Astrocyte of the hippocampus (primary cell): Measurements from ENCODE around the gene ZBTB40.

Experiments used
- DNase-seq: peaks from one replicate; pipeline ENCODE4 v3.0.0; 2011; ENCODE audit warnings: low read depth, low spot score

ZBTB40 gene

DNA sequence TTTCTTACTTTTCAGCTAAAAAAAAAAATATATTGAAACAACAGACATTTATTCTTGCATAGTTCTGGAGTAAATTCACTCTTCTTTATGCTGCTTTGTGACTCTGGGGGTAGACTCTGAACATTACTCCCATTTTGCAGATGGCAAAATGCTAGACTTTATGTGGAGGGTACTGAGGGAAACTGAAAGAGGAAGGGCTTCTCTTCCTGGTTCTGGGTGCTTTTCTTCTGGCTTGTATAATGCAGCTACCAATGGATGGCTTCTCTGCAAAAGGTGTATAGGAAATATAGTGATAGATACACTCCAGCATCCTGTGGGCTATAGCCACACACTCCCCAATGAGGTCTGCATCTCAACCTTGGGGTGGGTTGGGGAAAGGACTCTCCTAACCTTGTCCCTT lies 19.7 kb upstream of the ZBTB40 start:
- DNase-seq: no peak

DNA sequence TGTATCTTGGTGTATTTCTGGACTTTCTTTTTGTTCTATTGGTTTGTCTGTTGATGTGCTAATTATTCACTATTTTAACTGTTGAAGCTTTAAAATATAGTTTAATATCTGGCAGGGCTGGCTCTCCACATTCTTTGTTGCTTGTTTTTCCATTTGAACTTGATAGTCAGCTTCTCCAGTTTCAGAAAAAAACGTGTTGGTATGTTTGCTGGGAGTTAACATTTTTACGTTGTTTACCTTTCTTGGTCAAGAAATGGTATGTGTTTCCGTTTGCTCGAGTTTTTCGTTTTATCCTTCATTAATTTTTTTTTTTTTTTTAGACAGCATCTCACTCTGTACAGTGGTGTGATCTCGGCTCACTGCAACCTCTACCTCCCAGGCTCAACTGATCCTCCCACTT lies 16.9 kb upstream of the ZBTB40 start:
- no peak for DNase-seq

DNA sequence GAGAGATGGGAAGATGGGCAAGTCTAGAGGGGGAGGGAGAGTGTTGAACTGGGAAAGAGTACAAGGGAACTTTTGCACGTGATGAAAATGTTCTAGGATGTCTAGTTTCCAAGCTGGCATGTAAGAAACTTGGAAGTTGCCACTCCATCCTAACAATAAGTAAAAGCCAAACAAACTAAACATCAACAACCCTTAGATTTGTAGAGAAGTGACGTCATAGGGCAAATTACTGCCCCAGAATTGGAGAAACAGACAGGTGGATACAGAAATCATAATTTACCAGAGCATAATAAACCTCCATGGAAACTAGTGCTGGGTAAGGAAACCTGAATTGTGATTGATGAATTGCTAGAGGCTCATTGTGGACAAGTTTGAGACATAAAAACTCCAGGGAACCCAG lies 14.7 kb upstream of the ZBTB40 start:
- DNase-seq: no peak

DNA sequence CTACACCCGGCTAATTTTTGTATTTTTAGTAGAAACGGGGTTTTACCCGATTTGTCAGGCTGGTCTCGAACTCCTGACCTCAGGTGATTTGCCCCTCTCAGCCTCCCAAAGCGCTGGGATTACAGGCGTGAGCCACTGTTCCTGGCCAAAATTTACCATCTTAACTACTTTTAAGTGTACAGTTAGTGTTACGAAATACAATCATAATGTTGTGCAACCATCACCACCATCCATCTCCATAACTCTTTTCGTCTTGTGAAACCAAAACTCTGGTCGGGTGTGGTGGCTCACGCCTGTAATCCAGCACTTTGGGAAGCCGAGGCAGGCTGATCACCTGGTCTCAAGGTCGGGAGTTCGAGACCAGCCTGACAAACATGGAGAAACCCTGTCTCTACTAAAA lies 14.1 kb upstream of the ZBTB40 start:
- no peak for DNase-seq

DNA sequence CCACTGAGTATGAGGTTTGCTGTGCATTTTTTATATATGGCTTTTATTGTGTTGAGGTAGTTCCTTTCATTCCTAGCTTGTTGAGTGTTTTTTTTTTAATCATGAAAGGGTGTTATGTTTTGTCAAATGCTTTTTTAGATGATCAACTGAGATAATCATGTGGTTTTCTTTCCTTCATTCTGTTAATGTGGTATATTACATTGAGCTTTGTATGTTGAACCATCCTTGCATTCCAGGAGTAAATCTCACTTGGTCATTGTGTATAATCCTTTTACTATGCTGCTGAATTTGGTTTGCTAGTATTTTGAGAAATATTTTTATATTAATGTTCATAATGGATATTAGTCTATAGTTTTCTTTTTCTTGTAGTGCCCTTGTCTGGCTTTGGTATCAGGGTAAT lies 11.1 kb upstream of the ZBTB40 start:
- DNase-seq: no peak

DNA sequence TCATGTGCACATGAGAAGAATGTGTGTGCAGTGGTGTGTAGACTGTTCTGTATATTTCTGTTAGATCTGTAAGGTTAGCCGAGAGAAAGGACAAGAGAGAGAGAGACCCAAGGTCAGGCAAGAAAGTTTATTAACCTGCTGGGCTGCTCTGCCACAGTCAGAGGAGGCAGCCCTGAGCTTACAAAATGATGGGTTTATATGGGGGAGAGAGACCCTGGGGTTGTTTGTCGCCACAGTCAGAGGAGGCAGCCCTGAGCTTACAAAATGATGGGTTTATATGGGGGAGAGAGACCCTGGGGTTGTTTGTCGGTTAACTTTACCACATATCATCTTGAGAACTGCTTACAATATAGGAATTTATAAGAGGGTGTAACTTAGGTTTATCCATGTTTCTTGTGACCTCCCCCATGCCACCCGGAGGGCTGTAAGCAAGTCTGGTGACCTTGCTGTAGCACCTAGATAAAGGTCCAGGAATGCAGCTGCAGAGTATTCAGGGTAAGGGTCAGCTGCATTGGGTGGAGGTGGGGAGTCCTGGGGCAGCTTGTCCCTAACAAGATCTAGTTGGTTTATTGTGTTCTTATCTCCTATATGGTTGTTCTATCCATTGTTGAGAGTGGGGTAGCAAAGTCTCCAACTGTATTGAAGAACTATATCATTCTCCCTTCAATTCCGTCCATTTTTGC lies 9.3 kb upstream of the ZBTB40 start:
- DNase-seq: no peak

DNA sequence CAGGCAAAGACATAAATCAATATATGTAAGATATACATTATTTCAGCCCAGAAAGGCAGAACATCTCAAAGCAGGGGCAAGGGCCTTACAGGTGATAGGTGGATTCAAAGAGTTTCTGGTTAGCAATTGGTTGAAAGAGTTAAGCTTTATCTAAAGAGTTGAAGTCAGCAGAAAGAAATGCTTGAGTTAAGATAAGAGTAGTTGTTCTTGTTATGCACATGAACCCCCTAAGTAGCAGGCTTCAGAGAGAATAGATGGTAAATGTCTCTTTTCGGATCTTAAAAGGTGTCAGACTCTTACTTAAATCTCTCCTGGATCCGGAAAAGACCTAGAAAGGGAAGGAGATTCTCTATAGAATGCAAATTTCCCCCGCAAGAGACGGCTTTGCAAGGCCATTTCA lies 8.3 kb upstream of the ZBTB40 start:
- no peak for DNase-seq

DNA sequence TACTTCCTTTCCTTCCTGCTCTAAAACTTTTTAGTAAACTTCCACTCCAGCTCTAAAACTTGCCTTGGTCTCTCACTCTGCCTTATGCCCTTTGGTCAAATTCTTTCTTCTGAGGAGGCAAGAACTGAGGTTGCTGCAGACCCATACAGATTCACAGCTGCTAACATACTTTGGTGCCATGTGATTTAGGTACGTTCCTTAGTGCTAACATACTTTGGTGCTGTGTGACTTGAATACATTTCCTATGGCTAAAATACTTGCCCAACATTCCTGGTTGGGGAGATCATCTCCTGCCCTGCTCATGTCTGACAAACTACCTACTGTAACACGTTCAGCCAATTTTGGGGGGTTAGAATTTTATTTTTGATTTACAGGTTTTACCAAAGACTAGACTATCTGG lies 6.8 kb upstream of the ZBTB40 start:
- no peak for DNase-seq

DNA sequence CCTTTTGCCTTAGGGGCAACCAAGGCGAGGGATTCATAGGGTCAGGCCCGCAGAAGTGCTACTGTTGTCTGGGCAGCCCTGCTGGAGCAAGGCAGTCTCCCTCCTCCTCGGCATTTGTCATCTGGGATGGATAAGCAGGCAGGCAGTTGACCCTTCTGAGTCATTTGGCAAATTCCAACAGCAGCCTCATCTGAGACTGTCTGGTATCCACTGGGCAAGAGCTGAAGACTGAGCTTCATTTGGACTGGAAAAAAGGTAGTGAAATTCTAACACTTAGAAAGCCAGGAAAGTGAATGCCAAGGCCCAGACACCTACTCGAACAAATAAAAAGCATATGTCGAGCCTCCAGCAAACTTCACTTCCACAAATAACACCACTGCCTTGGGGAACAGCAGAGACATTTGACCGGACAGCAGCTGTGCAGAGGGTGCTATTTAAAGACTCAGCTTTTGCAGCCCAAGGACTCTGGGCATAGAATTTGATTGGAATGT lies 4.0 kb upstream of the ZBTB40 start:
- DNase-seq: peak; percentile 56

DNA sequence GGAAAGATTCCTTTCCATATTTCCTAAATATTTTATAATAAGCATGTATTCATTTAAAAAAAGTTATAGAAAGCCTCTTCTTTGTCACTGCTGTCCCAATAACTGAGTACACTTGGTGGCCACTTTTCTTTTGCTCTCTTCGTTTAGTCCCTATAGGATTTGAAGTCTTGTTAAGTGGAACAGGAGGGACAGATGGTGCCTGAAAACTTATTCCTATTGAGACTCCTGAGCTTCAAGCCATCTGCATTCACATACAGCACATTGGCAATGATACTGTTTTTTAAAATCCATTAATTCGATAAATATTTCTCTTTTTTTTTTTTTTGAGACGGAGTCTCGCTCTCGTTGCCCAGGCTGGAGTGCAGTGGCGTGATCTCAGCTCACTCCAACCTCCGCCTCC lies 2.0 kb upstream of the ZBTB40 start:
- DNase-seq: no peak

DNA sequence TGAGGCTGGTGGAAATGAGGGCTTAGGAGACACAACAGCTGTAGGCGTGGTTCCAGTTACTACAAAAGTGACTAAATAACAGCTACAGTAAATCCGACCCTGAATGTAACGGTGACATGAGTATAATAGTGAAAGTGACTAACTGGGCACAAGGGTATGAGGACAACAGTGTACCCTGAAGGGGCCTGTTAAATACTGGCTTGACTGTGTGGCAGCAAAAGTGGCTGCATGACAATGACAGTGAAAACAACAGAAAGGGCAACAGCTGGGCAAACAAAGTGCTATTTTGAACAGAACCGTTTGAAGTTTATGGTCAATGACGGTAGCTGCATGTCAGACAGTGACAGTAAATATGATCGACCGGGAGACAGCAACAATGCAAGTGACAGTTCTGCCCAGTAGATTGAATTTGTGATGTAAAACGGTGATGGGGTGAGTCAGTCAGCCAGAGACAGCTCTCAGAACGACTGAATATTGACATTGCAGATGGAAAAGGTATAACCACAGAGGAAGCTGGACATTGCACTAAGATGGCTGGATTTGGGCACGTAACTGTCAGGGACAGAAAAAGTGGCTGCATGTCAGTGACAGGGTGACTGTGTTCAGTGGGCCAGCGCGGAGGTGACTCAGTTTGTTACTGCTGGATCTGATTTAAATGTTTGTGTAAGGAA lies 1.2 kb upstream of the ZBTB40 start:
- no peak for DNase-seq

DNA sequence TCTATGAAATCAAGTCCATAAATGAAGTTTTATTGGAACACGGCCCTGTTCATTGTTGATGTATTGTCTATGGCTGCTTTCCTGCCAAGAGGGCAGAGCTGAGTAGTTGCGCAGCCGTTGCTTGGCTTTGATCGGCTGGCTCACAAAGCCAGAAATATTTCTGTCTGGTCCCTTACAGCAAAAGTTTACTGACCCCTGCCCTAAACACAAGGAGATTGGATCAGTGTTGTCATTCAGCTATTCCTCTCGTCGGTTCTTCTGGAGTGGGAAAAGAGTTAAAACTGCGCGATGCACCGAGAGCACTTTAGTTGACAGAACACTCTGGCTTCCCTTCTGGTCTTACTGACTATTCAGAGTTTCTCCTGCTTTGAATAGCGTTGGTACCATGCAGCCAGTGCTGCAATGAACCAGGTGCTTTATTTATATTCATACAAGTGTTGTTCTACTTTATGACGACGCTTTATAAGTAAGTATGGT lies 868 bp downstream of the ZBTB40 start:
- peak; percentile 71 for DNase-seq

DNA sequence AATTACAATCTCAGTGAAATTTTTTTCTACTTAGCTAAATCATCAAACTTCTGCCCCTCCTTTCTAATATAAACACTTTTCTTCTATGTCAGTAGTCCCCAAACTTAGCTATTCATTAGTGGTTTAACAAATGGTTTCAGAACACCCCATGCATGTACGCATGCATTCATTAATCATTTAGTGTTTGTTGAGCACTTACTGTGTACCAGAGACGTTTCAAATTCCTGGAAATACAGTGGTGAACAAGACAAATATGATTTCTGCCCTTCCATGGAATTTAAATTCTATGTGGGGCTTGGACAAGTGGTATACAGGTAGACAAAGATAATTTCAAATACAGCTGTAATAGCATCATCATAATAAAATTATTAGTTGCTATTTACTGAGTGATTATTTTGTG lies 1.5 kb downstream of the ZBTB40 start:
- no peak for DNase-seq

DNA sequence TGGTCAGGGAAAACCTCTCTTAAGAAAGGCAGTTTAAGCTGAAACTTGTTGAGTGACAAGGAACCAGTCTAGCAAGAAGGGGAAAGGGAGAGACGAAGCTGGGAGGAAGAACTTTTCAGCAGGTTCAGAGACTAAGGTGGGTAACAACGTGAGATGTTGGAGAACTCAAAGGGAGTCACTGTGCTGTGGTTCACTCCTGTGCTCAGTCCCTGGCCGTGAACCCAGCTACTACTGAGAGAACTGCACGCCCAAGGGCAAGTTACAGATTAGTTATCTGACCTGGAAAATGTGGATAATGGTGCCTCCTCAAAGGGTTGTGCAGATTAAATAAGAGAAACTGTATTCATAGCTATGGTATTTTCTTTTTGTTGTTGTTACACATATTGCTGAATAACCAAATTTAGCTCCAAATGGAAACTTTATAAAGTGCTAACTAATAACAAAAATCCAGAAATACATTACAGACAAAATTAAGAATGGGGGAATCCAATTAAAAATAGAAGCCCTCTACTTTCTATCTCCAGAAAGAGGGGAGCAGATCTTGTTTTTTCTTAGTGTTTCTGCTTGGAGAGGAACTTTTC lies 2.9 kb downstream of the ZBTB40 start:
- DNase-seq: no peak

DNA sequence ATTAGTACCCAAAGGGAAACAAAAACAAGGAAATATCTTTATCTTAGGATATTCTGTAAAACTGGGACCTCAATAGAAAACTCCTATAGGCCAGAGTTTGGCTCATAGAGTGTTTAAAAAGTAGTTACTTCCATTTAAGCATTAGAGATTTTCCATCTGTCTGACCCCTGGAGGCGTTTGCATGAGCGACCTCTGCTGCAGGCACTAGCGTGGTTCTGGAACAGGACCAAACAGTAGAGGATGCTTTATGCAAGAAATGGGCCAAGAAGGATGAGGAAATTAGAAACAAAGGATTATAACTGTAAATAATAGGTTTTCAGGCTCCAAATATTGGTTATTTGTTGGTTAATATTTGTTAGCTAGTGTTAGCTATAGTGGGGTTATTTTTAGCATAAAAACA lies 5.7 kb downstream of the ZBTB40 start:
- no peak for DNase-seq

DNA sequence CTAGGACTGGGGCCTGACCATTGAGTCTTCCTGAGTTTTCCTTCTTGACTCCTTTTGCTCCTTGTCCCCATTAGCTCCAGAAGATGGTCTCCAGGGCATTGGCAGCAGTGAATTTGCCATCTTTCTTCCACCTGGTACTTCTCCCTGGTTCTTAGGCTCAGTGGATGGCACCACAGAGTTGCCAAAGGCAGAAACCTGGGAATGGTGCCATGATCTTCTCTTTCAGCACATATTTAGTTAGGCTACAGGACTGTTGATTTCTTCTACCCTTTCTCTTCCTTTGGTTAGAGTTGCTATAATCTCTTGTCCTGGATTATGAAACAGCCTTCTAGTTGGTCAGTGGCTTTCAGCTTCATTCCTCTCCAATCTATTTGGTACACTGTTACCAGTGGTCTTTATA lies 6.2 kb downstream of the ZBTB40 start:
- DNase-seq: no peak

DNA sequence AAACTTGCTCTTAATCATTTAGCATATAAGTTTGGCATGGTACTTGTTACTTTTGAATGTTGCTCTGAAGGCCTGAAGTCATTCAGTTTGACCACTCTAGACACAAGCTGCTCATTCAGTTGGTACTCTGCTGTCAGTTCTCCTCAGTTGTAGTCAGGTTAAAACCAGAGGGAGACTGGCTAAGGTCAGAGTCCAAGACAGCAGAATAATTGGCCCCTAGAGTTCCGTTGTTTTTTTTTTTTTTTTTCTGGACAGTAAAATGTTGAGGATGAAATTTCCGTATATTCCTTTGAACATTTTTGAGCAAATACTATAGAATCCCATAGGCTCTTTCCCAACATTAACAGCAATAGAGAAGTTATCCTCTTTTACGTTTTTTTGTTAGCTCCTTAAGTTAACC lies 9.4 kb downstream of the ZBTB40 start:
- no peak for DNase-seq

DNA sequence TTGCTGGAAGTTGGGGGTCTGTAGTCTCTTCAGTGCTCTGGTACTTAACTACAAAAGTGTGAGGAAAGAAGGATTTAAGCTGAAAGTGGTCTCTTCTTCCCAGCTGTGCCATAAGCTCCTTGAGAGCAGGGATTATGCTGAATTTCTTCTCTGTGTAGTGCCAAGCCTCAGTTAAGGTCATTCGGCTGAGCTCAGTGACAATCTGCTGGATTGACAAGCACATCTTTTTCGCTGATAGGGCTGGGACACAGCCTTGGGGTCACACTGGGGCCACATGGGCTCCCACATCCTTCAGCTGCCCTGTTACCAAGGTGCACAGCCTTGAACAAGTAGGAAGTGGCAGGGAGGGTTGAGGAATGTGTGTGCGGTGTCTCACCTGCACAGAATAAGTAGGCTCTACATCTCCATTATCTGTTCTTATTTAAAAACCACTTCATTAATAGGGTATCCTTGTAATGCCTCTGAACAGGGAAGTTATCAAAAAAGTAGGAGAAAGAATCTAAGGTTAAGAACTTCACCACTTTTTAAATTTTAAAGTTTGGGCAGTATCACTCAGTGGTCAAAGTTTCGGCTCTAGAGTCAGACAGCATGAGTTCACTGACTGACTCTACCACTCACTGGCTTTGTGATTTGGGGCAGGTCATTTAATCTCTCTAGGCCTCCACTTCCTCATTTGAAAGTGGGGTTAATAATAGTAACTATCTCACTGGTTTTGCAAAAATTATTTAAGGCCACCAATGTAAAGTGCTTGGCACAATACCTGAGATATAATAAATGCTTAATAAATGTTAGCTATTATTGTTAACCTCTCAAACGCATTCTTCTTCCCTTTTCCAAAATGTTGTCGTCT lies 10.3 kb downstream of the ZBTB40 start:
- no peak for DNase-seq

DNA sequence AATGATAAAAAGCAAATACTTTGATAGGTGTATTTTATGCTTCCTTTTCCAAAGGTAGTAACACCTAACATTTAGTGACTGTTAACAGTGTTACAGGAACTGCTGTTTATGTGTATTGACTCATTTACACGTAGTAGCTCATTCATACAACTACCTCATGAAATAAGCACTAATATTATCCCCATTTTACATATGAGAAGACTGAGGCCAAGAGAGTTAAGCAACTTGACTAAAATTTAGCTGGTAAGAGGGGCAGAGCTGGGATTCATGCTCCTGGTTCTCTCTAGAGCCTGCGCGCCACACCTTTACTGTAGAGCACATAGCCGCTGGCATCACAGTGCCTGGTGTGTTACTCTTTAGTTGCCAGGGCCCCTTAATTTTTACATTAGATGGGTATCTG lies 11.3 kb downstream of the ZBTB40 start:
- DNase-seq: no peak

DNA sequence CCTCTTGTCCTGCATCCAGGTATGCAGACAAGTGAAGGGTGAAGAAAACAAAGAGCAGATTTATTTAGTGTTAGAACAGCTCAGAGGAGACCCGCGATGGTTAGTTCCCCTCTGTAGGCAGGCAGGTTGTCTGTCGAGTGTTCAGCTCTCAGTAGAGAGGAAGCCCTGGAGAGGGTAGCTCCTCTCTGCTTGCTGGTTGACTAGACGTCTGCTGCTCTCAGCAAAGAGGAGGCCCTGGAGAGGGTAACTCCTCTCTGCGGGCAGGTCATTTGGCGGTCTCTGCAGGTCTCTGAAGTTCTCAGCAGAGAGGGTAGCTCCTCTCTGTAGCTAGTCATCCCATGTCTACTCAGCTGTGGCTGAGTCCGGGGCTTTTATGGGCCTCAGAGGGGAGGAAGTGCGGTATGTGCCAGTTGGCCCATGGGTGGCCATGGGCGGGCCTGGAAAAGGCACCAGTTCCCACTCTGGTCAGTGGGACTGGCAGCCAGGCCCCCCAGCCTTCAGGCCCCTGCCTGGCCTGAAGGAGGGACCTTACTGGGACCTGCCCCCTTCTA lies 13.4 kb downstream of the ZBTB40 start:
- no peak for DNase-seq

DNA sequence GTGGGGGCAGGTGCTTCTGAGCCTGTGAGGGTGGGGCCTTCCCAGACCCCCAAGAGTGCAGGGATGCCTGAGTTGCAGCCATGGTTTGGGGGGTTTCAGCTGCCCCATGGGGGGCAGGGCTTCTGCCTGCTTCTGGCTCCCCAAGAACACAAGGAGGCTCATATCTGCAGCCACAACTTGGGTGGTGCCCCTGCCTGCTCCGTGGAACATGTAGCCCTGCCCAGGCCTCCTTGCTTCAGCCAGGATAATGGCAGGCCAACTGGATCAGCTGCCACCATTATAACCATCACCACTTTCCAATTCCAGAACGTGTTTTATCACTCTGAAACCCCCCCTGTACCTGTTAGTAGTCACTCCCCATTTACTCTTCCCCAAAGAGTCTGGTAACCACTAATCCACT lies 14.0 kb downstream of the ZBTB40 start:
- no peak for DNase-seq

DNA sequence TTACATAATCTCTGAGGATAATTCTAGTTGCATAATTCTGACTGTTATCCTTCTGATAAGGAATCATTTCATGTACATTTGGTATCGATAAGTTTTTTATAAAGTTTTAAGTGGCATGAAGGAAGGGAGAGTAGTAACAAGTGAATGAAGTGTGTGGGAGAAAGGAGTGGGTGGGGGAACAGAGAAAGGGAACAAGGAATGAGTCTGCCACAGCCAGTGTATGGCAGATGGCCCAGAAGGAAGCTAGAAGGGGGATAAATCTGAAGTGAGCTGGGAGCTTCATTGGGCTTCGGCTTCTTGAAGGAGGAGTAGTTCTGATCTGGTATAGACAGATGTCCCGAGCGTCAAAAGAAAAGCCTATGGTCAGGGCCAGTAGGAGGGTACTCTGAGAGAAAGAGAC lies 18.6 kb downstream of the ZBTB40 start:
- peak; percentile 10 for DNase-seq
